HG02571 (cell line): ENCODE measurements around the gene PRKCI.
"Not testable (repeated sequence)": the region's sequence is repeated elsewhere in the genome, so short reads cannot be mapped to it uniquely, and the experiment has no call there.

Experiments used
- ATAC-seq: cut with Tn5 transposase; IDR thresholded peaks from one replicate; pipeline ENCODE4 v1.9.1; 2021; ENCODE audit warnings: mild to moderate bottlenecking, moderate library complexity; ENCODE audit not compliant: unreplicated experiment

The PRKCI gene

GRCh38 chr3:170277833-170278580 lies 55.8 kb downstream of the PRKCI start:
- no peak for ATAC-seq

- ATAC-seq, result no peak
Measured at GRCh38 chr3:170278627-170279026, 56.4 kb downstream of the PRKCI start.

- no peak for ATAC-seq
Measured at GRCh38 chr3:170290194-170290593, 68.0 kb downstream of the PRKCI start.

GRCh38 chr3:170295586-170295985 lies 73.4 kb downstream of the PRKCI start:
- no peak for ATAC-seq

GRCh38 chr3:170296703-170297102 lies 74.5 kb downstream of the PRKCI start:
- ATAC-seq, result no peak

GRCh38 chr3:170301405-170301804 lies 79.2 kb downstream of the PRKCI start:
- ATAC-seq, result no peak

- no peak for ATAC-seq
Measured at GRCh38 chr3:170302008-170302407, 79.8 kb downstream of the PRKCI start.

GRCh38 chr3:170306015-170306414 lies 83.8 kb downstream of the PRKCI start:
- ATAC-seq, result no peak

- ATAC-seq, result no peak
Measured at GRCh38 chr3:170307671-170308405, 85.6 kb downstream of the PRKCI start.

- ATAC-seq, result no peak
Measured at GRCh38 chr3:170309046-170309445, 86.8 kb downstream of the PRKCI start.

- ATAC-seq, result no peak
Measured at GRCh38 chr3:170317954-170318353, 95.7 kb downstream of the PRKCI start.

GRCh38 chr3:170320461-170321121 lies 98.4 kb downstream of the PRKCI start:
- ATAC-seq, result no peak

- ATAC-seq, result no peak
Measured at GRCh38 chr3:170321321-170322034, 99.3 kb downstream of the PRKCI start.

GRCh38 chr3:170322566-170323269 lies 100.5 kb downstream of the PRKCI start:
- ATAC-seq, result no peak

- no peak for ATAC-seq
Measured at GRCh38 chr3:170323331-170323730, 101.1 kb downstream of the PRKCI start.

GRCh38 chr3:170324962-170325361 lies 102.7 kb downstream of the PRKCI start:
- ATAC-seq, result no peak

- ATAC-seq, result no peak
Measured at GRCh38 chr3:170327040-170327808, 105.0 kb downstream of the PRKCI start.

- ATAC-seq, result not testable (repeated sequence)
Measured at GRCh38 chr3:170327868-170328548, 105.8 kb downstream of the PRKCI start.

- no peak for ATAC-seq
Measured at GRCh38 chr3:170330366-170330765, 108.1 kb downstream of the PRKCI start.
